ENCODE data around the gene RBPJ. TPM values are rescaled to one million over a fixed set of nuclear protein-coding genes. Genes with fewer than 3 reads are reported as not detected.

Gene RBPJ
- total RNA-seq, 2 experiments from 2014 or later, result 150 to 151 TPM

DNA sequence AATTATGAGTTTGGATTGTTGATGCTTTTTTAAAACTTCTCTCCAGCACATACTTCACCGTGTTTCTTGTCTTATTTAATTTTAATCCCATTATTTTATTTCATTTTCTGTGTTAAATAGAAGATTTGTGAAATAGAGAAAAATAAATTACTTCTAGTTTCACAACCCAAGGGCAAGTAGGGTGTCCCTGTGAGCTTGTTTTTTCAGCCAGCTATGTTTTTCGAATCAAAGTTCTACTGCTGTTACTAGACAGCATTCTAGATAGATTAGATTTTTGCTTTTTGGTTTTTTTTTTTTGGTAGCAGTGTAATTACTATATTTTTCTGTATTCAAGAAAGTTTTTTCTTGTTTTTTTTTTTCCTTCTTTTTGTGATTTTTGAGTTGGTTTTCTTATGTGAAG is 59.9 kb downstream of the RBPJ start:
- TF ChIP-seq, protein P1, sequence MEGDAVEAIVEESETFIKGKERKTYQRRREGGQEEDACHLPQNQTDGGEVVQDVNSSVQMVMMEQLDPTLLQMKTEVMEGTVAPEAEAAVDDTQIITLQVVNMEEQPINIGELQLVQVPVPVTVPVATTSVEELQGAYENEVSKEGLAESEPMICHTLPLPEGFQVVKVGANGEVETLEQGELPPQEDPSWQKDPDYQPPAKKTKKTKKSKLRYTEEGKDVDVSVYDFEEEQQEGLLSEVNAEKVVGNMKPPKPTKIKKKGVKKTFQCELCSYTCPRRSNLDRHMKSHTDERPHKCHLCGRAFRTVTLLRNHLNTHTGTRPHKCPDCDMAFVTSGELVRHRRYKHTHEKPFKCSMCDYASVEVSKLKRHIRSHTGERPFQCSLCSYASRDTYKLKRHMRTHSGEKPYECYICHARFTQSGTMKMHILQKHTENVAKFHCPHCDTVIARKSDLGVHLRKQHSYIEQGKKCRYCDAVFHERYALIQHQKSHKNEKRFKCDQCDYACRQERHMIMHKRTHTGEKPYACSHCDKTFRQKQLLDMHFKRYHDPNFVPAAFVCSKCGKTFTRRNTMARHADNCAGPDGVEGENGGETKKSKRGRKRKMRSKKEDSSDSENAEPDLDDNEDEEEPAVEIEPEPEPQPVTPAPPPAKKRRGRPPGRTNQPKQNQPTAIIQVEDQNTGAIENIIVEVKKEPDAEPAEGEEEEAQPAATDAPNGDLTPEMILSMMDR (IDR thresholded peaks at IDR 0.05), result no peak
- DNase-seq, result no peak
- POLR2A ChIA-PET, result interaction anchor here (0.7 kb wide), 1 partner anchor 17 kb away, joined by 3 read pairs; no protein-coding TSS in a partner anchor
- CTCF ChIA-PET, result interaction anchor here (1.3 to 1.6 kb wide), 2 partner anchors 30 to 51 kb away, joined by 4 to 6 read pairs; no protein-coding TSS in a partner anchor
- H3K36me3 Mint-ChIP-seq (ENCODE audit: low read depth), result peaks cover 13% of the 10 kb centered on the region
- no peak for ATAC-seq
- H3K27ac Mint-ChIP-seq, result no peak overlapping the region
- H3K9me3 Mint-ChIP-seq, result no peaks in the 10 kb centered on the region
- H3K27me3 Mint-ChIP-seq, result no peaks in the 10 kb centered on the region
- intact Hi-C loops (cut with micrococcal nuclease), result no loop called here
- peaks cover 41% of the 10 kb centered on the region for H3K4me1 Mint-ChIP-seq (ENCODE audit: low read depth)
- no peak overlapping the region for H3K4me3 Mint-ChIP-seq

DNA sequence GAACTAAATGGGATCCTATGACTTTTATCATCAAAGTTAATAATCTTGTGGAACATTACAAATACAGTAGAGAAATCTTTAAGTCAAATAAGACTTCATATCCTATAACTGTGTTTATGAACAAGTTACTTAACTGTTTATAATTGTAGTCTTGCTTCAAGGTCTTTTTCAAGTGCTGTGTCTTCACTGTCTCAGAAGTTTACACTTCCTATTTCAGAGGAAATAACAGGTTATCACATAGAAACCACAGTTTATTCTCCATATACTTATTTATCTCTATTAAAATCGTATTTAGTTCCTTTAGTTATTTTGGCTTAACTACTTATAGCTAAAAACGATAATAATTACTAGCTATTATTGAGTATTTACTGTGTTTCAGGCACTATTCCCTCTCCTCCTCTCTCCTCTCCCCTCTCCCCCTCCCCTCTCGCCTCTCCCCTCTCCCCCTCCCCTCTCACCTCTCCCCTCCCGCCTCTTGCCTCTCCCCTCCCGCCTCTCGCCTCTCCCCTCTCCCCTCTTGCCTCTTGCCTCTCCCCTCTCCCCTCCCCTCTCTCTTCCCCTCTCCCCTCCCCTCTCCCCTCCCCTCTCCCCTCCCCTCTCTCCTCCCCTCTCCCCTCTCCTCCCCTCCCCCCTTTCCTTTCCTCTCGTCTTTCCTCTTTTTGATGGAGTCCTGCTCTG is 63.7 kb downstream of the RBPJ start:
- no peak overlapping the region for H3K4me3 Mint-ChIP-seq
- no peak overlapping the region for H3K27ac Mint-ChIP-seq
- no peaks in the 10 kb centered on the region for H3K27me3 Mint-ChIP-seq
- H3K36me3 Mint-ChIP-seq (ENCODE audit: low read depth), result peaks cover 27% of the 10 kb centered on the region
- intact Hi-C loops (cut with micrococcal nuclease), result no loop called here
- POLR2A ChIA-PET, result no interaction called here
- TF ChIP-seq, protein P1 (IDR thresholded peaks at IDR 0.05), result no peak
- no peak for DNase-seq
- CTCF ChIA-PET, result no interaction called here
- H3K9me3 Mint-ChIP-seq, result no peaks in the 10 kb centered on the region
- H3K4me1 Mint-ChIP-seq (ENCODE audit: low read depth), result peaks cover 23% of the 10 kb centered on the region
- no peak for ATAC-seq

DNA sequence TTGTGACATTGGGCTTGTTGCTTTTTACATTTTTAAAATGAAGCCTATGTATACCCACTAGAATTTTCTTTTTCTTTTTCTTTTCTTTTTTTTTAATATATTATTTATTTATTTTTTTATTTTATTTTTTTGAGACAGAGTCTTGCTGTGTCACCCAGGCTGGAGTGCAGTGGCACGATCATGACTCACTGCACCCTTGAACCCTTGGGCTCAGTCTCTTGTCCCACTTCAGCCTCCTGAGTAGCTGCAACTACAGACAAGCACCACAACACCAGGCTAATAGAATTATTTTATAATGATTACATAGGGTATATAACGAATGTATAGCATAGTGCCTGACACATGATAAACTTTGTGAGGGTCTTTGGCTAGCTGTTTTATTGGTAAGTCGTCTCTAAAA is 64.9 kb downstream of the RBPJ start:
- Mint-ChIP-seq H3K36me3 (ENCODE audit: low read depth) (peaks cover 33% of the 10 kb centered on the region), H3K4me1 (ENCODE audit: low read depth) (peaks cover 19% of the 10 kb centered on the region), H3K27ac (no peak overlapping the region), H3K9me3 (no peaks in the 10 kb centered on the region), H3K4me3 (no peak overlapping the region), H3K27me3 (no peaks in the 10 kb centered on the region)
- TF ChIP-seq, protein P1 (IDR thresholded peaks at IDR 0.05), result no peak
- CTCF ChIA-PET, result interaction anchor here (1.0 kb wide), 1 partner anchor 356 kb away, joined by 3 read pairs; no protein-coding TSS in a partner anchor
- POLR2A ChIA-PET, result no interaction called here
- DNase-seq (no peak), ATAC-seq (no peak)
- intact Hi-C loops (cut with micrococcal nuclease), result no loop called here

DNA sequence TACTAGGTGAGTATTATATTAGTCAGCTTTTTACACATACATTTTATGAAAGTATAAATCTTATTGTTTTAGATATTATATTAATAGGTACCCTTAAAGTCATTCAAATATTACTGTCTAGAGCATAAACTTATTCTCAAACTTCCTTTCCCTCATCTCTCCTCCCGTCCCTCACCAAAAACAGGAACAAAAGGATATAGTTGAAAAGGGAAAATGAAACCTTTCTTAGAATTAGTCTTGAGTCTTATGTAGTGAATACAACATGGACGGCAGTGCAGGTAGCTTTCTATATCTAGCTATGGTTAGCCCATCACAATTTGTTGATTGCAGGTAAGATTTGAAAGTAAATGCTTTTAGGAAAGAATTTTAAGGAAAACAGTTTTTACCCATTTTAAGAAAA is 65.6 kb downstream of the RBPJ start:
- DNase-seq (no peak), ATAC-seq (no peak)
- no peak overlapping the region for H3K4me3 Mint-ChIP-seq
- no peaks in the 10 kb centered on the region for H3K27me3 Mint-ChIP-seq
- H3K4me1 Mint-ChIP-seq (ENCODE audit: low read depth), result peaks cover 17% of the 10 kb centered on the region
- intact Hi-C loops (cut with micrococcal nuclease), result no loop called here
- TF ChIP-seq, protein P1 (IDR thresholded peaks at IDR 0.05), result no peak
- ChIA-PET POLR2A (no interaction called here), CTCF (interaction anchor here (1.0 kb wide), 1 partner anchor 357 kb away, joined by 3 read pairs; no protein-coding TSS in a partner anchor)
- peaks cover 37% of the 10 kb centered on the region for H3K36me3 Mint-ChIP-seq (ENCODE audit: low read depth)
- no peaks in the 10 kb centered on the region for H3K9me3 Mint-ChIP-seq
- no peak overlapping the region for H3K27ac Mint-ChIP-seq

DNA sequence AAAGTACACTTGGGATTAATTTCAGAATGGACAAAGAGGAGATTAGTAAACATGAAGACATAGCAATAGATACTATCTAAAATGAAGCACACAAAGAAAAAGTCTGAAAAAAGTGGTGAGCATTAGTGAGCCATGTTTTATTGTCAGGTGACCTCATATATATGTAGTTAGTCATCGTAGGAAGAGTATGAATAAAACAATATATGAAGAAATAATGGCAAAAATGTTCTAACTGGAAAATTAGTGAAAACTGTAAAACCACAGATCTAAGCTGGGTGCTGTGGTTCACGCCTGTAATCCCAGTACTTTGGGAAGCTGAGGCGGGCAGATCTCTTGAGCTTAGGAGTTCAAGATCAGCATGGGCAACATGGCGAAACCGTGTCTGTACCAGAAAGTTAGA is 67.9 kb downstream of the RBPJ start:
- Mint-ChIP-seq H3K4me3 (no peak overlapping the region), H3K27ac (no peak overlapping the region), H3K9me3 (no peaks in the 10 kb centered on the region), H3K27me3 (no peaks in the 10 kb centered on the region), H3K4me1 (ENCODE audit: low read depth) (peaks cover 14% of the 10 kb centered on the region), H3K36me3 (ENCODE audit: low read depth) (peaks cover 46% of the 10 kb centered on the region)
- ATAC-seq (no peak), DNase-seq (no peak)
- TF ChIP-seq, protein P1 (IDR thresholded peaks at IDR 0.05), result no peak
- CTCF ChIA-PET, result interaction anchor here (1.4 kb wide), 1 partner anchor 58 kb away, joined by 4 read pairs; no protein-coding TSS in a partner anchor
- intact Hi-C loops (cut with micrococcal nuclease), result no loop called here
- POLR2A ChIA-PET, result no interaction called here
